ENCODE results near the gene PRIM2.
"Not testable (repeated sequence)": the region's sequence is repeated elsewhere in the genome, so short reads cannot be mapped to it uniquely, and the experiment has no call there.

DNA sequence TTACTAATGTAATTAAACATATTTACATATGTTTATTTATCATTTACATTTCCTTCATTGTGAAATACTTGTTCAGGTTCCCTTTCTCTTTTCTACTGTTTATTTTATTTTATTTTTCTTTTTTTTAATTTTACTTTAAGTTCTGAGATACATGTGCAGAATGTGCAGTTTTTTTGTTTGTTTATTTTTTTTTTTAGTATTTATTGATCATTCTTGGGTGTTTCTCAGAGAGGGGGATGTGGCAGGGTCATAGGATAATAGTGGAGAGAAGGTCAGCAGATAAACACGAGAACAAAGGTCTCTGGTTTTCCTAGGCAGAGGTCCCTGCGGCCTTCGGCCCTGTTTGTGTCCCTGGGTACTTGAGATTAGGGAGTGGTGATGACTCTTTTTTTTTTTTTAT lies 8.7 kb upstream of the PRIM2 start:
- not testable (repeated sequence) for TF ChIP-seq CEBPB (IDR thresholded peaks at IDR 0.05; ENCODE audit: low read depth, low read length); POLR2A (IDR thresholded peaks at IDR 0.05; ENCODE audit: low read depth, low read length); MAFK (IDR thresholded peaks at IDR 0.05; ENCODE audit: low read depth, low read length); BHLHE40 (IDR thresholded peaks at IDR 0.05; ENCODE audit: low read depth, low read length); CHD1 (IDR thresholded peaks at IDR 0.05; ENCODE audit: low read depth, low read length); MXI1 (IDR thresholded peaks at IDR 0.05; ENCODE audit: borderline replicate concordance, low read depth, low read length); RAD21 (IDR thresholded peaks at IDR 0.05; ENCODE audit: low read length); RFX5 (IDR thresholded peaks at IDR 0.05; ENCODE audit: low read depth, low read length); SMC3 (IDR thresholded peaks at IDR 0.05; ENCODE audit: low read depth, low read length); RCOR1 (IDR thresholded peaks at IDR 0.05; ENCODE audit: insufficient replicate concordance, low read length); NFE2L2 (IDR thresholded peaks at IDR 0.05; ENCODE audit: low read depth, low read length); FOS (IDR thresholded peaks at IDR 0.05; ENCODE audit: low read depth, low read length)
- TF ChIP-seq, protein P1, sequence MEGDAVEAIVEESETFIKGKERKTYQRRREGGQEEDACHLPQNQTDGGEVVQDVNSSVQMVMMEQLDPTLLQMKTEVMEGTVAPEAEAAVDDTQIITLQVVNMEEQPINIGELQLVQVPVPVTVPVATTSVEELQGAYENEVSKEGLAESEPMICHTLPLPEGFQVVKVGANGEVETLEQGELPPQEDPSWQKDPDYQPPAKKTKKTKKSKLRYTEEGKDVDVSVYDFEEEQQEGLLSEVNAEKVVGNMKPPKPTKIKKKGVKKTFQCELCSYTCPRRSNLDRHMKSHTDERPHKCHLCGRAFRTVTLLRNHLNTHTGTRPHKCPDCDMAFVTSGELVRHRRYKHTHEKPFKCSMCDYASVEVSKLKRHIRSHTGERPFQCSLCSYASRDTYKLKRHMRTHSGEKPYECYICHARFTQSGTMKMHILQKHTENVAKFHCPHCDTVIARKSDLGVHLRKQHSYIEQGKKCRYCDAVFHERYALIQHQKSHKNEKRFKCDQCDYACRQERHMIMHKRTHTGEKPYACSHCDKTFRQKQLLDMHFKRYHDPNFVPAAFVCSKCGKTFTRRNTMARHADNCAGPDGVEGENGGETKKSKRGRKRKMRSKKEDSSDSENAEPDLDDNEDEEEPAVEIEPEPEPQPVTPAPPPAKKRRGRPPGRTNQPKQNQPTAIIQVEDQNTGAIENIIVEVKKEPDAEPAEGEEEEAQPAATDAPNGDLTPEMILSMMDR (conservative IDR thresholded peaks at IDR 0.05; ENCODE audit: low read depth, low read length): not testable (repeated sequence)
- TF ChIP-seq, protein P2, sequence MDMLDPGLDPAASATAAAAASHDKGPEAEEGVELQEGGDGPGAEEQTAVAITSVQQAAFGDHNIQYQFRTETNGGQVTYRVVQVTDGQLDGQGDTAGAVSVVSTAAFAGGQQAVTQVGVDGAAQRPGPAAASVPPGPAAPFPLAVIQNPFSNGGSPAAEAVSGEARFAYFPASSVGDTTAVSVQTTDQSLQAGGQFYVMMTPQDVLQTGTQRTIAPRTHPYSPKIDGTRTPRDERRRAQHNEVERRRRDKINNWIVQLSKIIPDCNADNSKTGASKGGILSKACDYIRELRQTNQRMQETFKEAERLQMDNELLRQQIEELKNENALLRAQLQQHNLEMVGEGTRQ (IDR thresholded peaks at IDR 0.05; ENCODE audit: low read depth, low read length): not testable (repeated sequence)

Data from IMR-90 (cell line).